CD4-positive, alpha-beta T cell (primary cell): ENCODE measurements around the gene AFG1L. TPM values are rescaled to one million over a fixed set of nuclear protein-coding genes. Genes with fewer than 3 reads are reported as not detected.
"Not testable (repeated sequence)": the region's sequence is repeated elsewhere in the genome, so short reads cannot be mapped to it uniquely, and the experiment has no call there.

Experiments
- ATAC-seq: fragments of 200-7000 bp; cut with Tn5 transposase; one replicate; pipeline ENCODE4 v1.10.0; 2022; ENCODE audit warnings: mild to moderate bottlenecking; ENCODE audit not compliant: poor library complexity
- CTCF ChIA-PET: fragments of 350-600 bp; sonication (Branson Sonifier 250); formaldehyde crosslinking; loops from one replicate; lab custom pipeline; 2021; ENCODE audit warnings: antibody characterized with exemption, inconsistent platforms; lab: Charles Lee
- POLR2A ChIA-PET: fragments of 350-600 bp; sonication (Branson Sonifier 250); formaldehyde crosslinking; loops from one replicate; lab custom pipeline; 2021; ENCODE audit warnings: antibody characterized with exemption, inconsistent platforms; lab: Charles Lee
- DNase-seq, 14 experiments: peaks; one replicate each; pipeline ENCODE4 v3.0.0-alpha.2; 2013 to 2020; ENCODE audit warnings: mixed read lengths in 2 of 14
- H3K27ac ChIP-seq, 2 donors: one replicate each; pipeline versions ENCODE4 v1.5.1 to v1.7.0; 2013; ENCODE audit warnings: low read length in 2 of 2, low read depth in 1 of 2, mild to moderate bottlenecking in 1 of 2
- H3K27me3 ChIP-seq, 2 experiments: 1 replicate in 1 of 2; 2 replicates in 1 of 2; pipeline versions ENCODE4 v1.6.1 to v1.7.0; 2013; ENCODE audit warnings: low read length in 2 of 2, control low read depth in 1 of 2, mild to moderate bottlenecking in 1 of 2, moderate library complexity in 1 of 2; ENCODE audit not compliant: insufficient read depth in 2 of 2, control insufficient read depth in 1 of 2
- H3K36me3 ChIP-seq: one replicate; pipeline ENCODE4 v1.6.1; 2013; ENCODE audit warnings: low read length, control low read depth; ENCODE audit not compliant: insufficient read depth
- H3K4me1 ChIP-seq: one replicate; pipeline ENCODE4 v1.6.1; 2013; ENCODE audit warnings: low read length, control low read depth; ENCODE audit not compliant: insufficient read depth
- H3K4me3 ChIP-seq: one replicate; pipeline ENCODE4 v1.5.1; 2013; ENCODE audit warnings: mild to moderate bottlenecking, low read length, moderate library complexity
- H3K9me3 ChIP-seq, 2 experiments: 1 replicate in 1 of 2; 2 replicates in 1 of 2; pipeline versions ENCODE4 v1.6.1 to v1.7.0; 2013; ENCODE audit warnings: low read length in 2 of 2, mild to moderate bottlenecking in 2 of 2, control low read depth in 1 of 2, moderate library complexity in 1 of 2; ENCODE audit not compliant: control insufficient read depth in 1 of 2, insufficient read depth in 1 of 2
- H3K27ac Mint-ChIP-seq: one replicate; pipeline ENCODE4 v1.8.0; 2020; ENCODE audit warnings: mixed read lengths
- H3K27me3 Mint-ChIP-seq: one replicate; pipeline ENCODE4 v1.8.0; 2021; ENCODE audit warnings: mixed read lengths
- H3K36me3 Mint-ChIP-seq: one replicate; pipeline ENCODE4 v1.8.0; 2021; ENCODE audit warnings: low read depth, mixed read lengths
- H3K4me1 Mint-ChIP-seq: one replicate; pipeline ENCODE4 v1.8.0; 2021; ENCODE audit warnings: low read depth, mixed read lengths
- H3K4me3 Mint-ChIP-seq: one replicate; pipeline ENCODE4 v1.8.0; 2020; ENCODE audit warnings: mild to moderate bottlenecking, mixed read lengths
- H3K9me3 Mint-ChIP-seq: one replicate; pipeline ENCODE4 v1.8.0; 2020; ENCODE audit warnings: mixed read lengths
- intact Hi-C, 2 experiments: fragments of 100-400 bp; cut with DNase I in 1 of 2; cut with micrococcal nuclease in 1 of 2; formaldehyde crosslinking; loops; one replicate each; pipeline versions ENCODE4 v1.15.1 to v1.9.0; 2023 to 2025; cut with DNase I, micrococcal nuclease
- total RNA-seq, 174 experiments: library from RNA in 2 of 174; stranded (reverse) in 2 of 174; gene quantifications; one replicate each; pipeline ENCODE4 v1.2.3 and lab custom pipeline; 2021 to 2026
- TF ChIP-seq, protein P1 (sequence below): fragments of 200-600 bp; IDR thresholded peaks from one replicate; pipeline ENCODE4 v1.8.0; 2022; ENCODE audit warnings: antibody characterized with exemption, mild to moderate bottlenecking

Gene AFG1L
- total RNA-seq, 2 experiments from 2014 or later: 3.0 to 3.9 TPM

DNA sequence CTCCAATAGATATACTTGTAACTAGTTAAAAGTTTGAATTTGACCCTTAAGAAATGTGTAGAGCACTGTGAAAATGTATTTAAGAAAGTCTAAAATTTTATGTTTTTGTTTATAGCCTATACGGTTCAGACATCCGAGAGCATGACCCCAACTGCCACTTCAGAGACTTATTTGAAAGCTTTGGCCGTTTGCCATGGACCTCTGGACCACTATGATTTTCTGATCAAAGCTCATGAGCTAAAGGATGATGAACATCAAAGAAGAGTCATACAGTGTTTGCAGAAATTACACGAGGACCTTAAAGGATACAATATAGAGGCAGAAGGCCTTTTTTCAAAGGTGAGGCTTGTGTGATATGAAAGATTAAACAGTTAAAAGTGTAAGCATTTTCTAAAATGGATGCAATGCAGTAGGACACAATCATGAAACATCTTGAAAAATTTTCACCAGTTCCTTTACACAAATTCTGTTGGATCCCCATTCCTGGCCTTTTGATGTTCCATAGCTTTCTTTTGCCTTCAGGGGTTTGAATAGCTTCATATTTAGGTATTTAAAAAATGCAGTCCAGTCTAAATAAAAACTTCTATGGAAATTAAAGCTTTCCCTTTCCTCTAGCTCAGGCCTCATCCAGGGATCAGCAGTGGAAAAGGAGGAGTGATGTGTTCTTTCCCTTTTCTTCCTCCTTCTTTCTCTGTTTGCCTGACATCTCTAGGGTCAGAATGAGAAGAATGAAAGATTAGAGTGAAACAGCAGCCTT lies 29.0 kb downstream of the AFG1L start:
- POLR2A ChIA-PET: interaction anchor here (1.0 kb wide), 1 partner anchor 176 kb away, joined by 4 read pairs; no protein-coding TSS in a partner anchor
- TF ChIP-seq, protein P1, sequence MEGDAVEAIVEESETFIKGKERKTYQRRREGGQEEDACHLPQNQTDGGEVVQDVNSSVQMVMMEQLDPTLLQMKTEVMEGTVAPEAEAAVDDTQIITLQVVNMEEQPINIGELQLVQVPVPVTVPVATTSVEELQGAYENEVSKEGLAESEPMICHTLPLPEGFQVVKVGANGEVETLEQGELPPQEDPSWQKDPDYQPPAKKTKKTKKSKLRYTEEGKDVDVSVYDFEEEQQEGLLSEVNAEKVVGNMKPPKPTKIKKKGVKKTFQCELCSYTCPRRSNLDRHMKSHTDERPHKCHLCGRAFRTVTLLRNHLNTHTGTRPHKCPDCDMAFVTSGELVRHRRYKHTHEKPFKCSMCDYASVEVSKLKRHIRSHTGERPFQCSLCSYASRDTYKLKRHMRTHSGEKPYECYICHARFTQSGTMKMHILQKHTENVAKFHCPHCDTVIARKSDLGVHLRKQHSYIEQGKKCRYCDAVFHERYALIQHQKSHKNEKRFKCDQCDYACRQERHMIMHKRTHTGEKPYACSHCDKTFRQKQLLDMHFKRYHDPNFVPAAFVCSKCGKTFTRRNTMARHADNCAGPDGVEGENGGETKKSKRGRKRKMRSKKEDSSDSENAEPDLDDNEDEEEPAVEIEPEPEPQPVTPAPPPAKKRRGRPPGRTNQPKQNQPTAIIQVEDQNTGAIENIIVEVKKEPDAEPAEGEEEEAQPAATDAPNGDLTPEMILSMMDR: no peak
- ATAC-seq (no peak), DNase-seq (no peak)
- CTCF ChIA-PET: no interaction called here
- Histone ChIP-seq H3K36me3 (peaks cover 12% of the 10 kb centered on the region), H3K4me3 (no peak overlapping the region), H3K27me3 (no peaks in the 10 kb centered on the region), H3K9me3 (no peaks in the 10 kb centered on the region), H3K27ac (no peak overlapping the region), H3K4me1 (no peaks in the 10 kb centered on the region)
- intact Hi-C loops: no loop called here
- no peak overlapping the region for H3K27ac Mint-ChIP-seq
- peaks cover 2% of the 10 kb centered on the region for H3K9me3 Mint-ChIP-seq
- H3K36me3 Mint-ChIP-seq: peaks cover 36% of the 10 kb centered on the region
- no peak overlapping the region for H3K4me3 Mint-ChIP-seq
- H3K4me1 Mint-ChIP-seq: no peaks in the 10 kb centered on the region
- no peaks in the 10 kb centered on the region for H3K27me3 Mint-ChIP-seq

DNA sequence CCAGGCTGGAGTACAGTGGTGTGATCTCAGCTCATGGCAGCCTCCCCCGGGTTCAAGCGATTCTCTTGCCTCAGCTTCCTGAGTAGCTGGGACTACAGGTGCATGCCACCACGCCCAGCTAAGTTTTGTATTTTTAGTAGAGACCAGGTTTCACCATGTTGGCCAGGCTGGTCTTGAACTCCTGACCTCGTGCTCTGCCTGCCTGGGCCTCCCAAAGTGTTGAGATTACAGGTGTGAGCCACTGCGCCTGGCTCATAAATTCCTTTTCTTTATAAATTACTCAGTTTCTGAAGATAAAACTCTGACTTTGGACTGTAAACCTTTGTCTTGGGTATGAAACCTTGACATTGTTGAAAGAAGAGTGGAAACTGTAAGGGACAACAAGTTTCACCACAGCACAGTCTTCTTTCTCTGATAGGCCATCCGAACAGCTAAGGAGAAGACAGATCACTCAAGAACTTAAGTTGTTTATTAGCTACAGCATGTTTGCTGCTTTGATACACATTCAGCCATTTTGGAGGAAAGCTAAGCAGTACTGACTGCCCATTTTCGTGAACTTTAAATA lies 35.4 kb downstream of the AFG1L start:
- H3K4me3 Mint-ChIP-seq, H3K9me3 ChIP-seq, H3K27me3 Mint-ChIP-seq, H3K27ac Mint-ChIP-seq, H3K27ac ChIP-seq, H3K9me3 Mint-ChIP-seq, H3K4me1 ChIP-seq, intact Hi-C loops, ATAC-seq, DNase-seq, POLR2A ChIA-PET, H3K4me1 Mint-ChIP-seq, CTCF ChIA-PET, H3K27me3 ChIP-seq, H3K4me3 ChIP-seq: not testable (repeated sequence)
- peaks cover 12% of the 10 kb centered on the region for H3K36me3 ChIP-seq
- peaks cover 26% of the 10 kb centered on the region for H3K36me3 Mint-ChIP-seq

DNA sequence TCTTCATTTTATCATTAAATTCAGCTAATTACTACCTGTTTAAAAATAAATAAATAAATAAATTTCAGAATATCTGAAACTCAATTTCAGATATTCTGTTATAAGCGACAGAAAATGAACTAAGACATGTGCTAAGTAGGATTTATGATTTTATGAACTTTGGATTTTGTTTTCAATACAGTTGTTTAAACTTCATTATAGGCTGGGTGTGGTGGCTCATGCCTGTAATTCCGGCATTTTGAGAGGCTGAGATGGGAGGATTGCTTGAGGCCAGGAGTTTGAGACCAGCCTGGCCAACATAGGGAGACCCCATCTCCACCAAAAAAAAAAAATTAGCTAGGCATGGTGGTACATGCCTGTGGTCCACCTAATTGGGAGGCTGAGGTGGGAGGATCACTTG lies 36.0 kb downstream of the AFG1L start:
- CTCF ChIA-PET: no interaction called here
- no peaks in the 10 kb centered on the region for H3K4me1 ChIP-seq
- H3K27ac ChIP-seq: no peak overlapping the region

More for the DNA sequence above, 36.0 kb downstream of the AFG1L start:
- H3K27ac Mint-ChIP-seq: no peak overlapping the region
- intact Hi-C loops: no loop called here
- POLR2A ChIA-PET: no interaction called here
- peaks cover 26% of the 10 kb centered on the region for H3K36me3 Mint-ChIP-seq
- ATAC-seq (no peak), DNase-seq (no peak)
- H3K27me3 ChIP-seq: no peaks in the 10 kb centered on the region
- H3K4me3 ChIP-seq: no peak overlapping the region
- TF ChIP-seq, protein P1: no peak
- H3K9me3 Mint-ChIP-seq: peaks cover 2% of the 10 kb centered on the region
- no peak overlapping the region for H3K4me3 Mint-ChIP-seq
- H3K9me3 ChIP-seq: no peaks in the 10 kb centered on the region
- H3K4me1 Mint-ChIP-seq: no peaks in the 10 kb centered on the region
- peaks cover 11% of the 10 kb centered on the region for H3K36me3 ChIP-seq
- H3K27me3 Mint-ChIP-seq: no peaks in the 10 kb centered on the region
